K562 (cell line): ENCODE measurements around the gene POLA1.

ENCODE experiments used
- ELK1 ChIP-seq: sonication (generic); formaldehyde crosslinking; IDR thresholded peaks from 2 replicates; pipeline ENCODE4 v1.8.1; 2022; ENCODE audit warnings: missing genetic modification reagents
- HMGXB4 ChIP-seq: sonication (generic); formaldehyde crosslinking; IDR thresholded peaks from 2 replicates; pipeline ENCODE4 v1.8.1; 2023; ENCODE audit warnings: mild to moderate bottlenecking, missing genetic modification reagents
- IRF9 ChIP-seq: fragments of 450-650 bp; IDR thresholded peaks from 2 replicates; pipeline ENCODE4 v1.6.1; 2016; ENCODE audit warnings: missing biosample characterization, missing genetic modification characterization
- KDM2B ChIP-seq: fragments of 250-450 bp; sonication (Bioruptor Pico); IDR thresholded peaks from 2 replicates; pipeline ENCODE4 v1.8.0; 2021; ENCODE audit warnings: mild to moderate bottlenecking, moderate library complexity
- NR2C2 ChIP-seq, 2 experiments: fragments of 200-800 bp in 1 of 2; sonication (Bioruptor generic) in 1 of 2; sonication (generic) in 1 of 2; formaldehyde crosslinking in 1 of 2; IDR thresholded peaks; 2 replicates each; pipeline versions ENCODE4 v1.6.1 to v1.8.0; 2016 to 2022; ENCODE audit warnings: mild to moderate bottlenecking in 1 of 2, missing compliant biosample characterization in 1 of 2, missing genetic modification characterization in 1 of 2, missing genetic modification reagents in 1 of 2
- SMAD4 ChIP-seq: fragments of 250-450 bp; sonication (Bioruptor Pico); conservative IDR thresholded peaks from 2 replicates; pipeline ENCODE4 v1.8.0; 2021; ENCODE audit warnings: inconsistent platforms, mild to moderate bottlenecking, moderate library complexity
- ZBTB43 ChIP-seq: sonication (generic); formaldehyde crosslinking; IDR thresholded peaks from 2 replicates; pipeline ENCODE4 v1.8.0; 2023; ENCODE audit warnings: mild to moderate bottlenecking, missing genetic modification reagents
- ZNF655 ChIP-seq: fragments of 250-450 bp; sonication (Bioruptor Pico); IDR thresholded peaks from 2 replicates; pipeline ENCODE4 v1.5.0; 2021

GRCh38 chrX:24969812-24970211 is 276.1 kb downstream of the POLA1 start:
- TF ChIP-seq ZBTB43 (CRISPR knock-in tag) (no peak), SMAD4 (no peak), NR2C2 (CRISPR knock-in tag; IDR thresholded peaks at IDR 0.05) (no peak), NR2C2 (tag; IDR thresholded peaks at IDR 0.05) (no peak), HMGXB4 (CRISPR knock-in tag) (no peak), KDM2B (no peak), ELK1 (CRISPR knock-in tag) (no peak), ZNF655 (no peak), IRF9 (no peak)
